ENCODE data around the gene PARVA. TPM values are rescaled to one million over a fixed set of nuclear protein-coding genes. Genes with fewer than 3 reads are reported as not detected.

PARVA gene
- total and polyA plus RNA-seq, 4 donors, result 3.1 to 11.7 (median 11.2) TPM

DNA sequence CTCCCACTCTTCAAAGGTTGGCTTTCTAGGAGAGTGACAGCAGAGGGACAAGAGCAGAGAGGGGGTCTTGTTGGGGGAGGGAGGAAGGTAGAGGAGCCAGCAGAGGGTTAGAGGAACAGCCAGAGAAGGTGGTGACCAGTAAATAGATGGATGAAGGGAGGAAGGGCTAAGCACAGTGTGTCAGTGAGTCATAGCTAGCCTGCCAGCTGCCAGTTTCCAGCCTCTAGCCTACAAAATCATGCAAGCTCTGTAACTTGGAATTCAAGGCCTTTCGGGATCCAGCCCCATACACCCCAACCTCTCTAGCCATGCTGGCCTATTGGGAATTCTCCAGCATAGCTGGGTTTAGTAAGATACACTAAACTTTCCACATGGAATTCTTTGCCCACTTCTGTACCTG is 149.4 kb downstream of the PARVA start:
- no peak for TF ChIP-seq NR2F2 (IDR thresholded peaks at IDR 0.05)
- no peak for TF ChIP-seq HNF4G (IDR thresholded peaks at IDR 0.05)
- TF ChIP-seq SP1 (IDR thresholded peaks at IDR 0.05), result no peak
- TF ChIP-seq JUND (IDR thresholded peaks at IDR 0.05), result no peak
- no peak for TF ChIP-seq HNF4A (conservative IDR thresholded peaks at IDR 0.05)
- no peak for TF ChIP-seq TAF1 (conservative IDR thresholded peaks at IDR 0.05)
- Histone ChIP-seq H3K4me3 (ENCODE audit: low read depth in 1 of 3, low read length in 3 of 3) (no peak overlapping the region), H3K9me3 (ENCODE audit: control insufficient read depth in 4 of 4, low read length in 3 of 4) (no peaks in the 10 kb centered on the region), H3K36me3 (ENCODE audit: control insufficient read depth in 4 of 4, insufficient read depth in 3 of 4, low read depth in 1 of 4, low read length in 3 of 4) (peaks cover 0 to 3% (median 0%) of the 10 kb centered on the region in 4 donors), H3K9ac (ENCODE audit: low read depth in 1 of 2, low read length in 2 of 2) (no peak overlapping the region), H3K4me1 (ENCODE audit: control insufficient read depth in 4 of 4, insufficient read depth in 4 of 4, low read length in 3 of 4) (peaks cover 0 to 7% (median 2%) of the 10 kb centered on the region in 4 donors), H3K27me3 (ENCODE audit: control insufficient read depth in 4 of 4, insufficient read depth in 4 of 4, low read length in 3 of 4) (no peaks in the 10 kb centered on the region), H3K27ac (ENCODE audit: low read depth in 1 of 2, low read length in 2 of 2) (no peak overlapping the region)
- WGBS, result 98% methylated on average over 1 of the region's 1 CpG
- DNase-seq (ENCODE audit: low spot score), result no peak

DNA sequence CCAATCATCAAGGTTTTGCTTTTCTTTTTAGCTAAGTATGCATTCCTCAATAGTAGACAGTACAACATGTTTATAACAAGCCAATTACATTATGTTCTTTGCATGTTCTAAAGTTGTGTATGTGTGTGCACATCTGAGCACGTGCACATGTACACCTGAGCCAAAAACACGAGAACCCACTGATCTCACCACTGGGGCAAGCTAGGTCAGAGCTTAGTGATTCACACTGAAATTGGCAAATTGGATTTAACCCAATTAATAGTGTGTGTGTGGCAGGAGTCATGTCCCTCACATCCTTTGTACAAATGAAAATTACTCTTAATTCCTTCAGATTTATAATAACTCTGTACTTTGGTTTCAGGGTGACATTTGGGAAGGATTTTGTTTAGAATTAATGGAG is 151.1 kb downstream of the PARVA start:
- no peak overlapping the region for H3K9ac ChIP-seq (ENCODE audit: low read depth in 1 of 2, low read length in 2 of 2)
- TF ChIP-seq JUND (IDR thresholded peaks at IDR 0.05), result no peak
- TF ChIP-seq SP1 (IDR thresholded peaks at IDR 0.05), result no peak
- TF ChIP-seq, protein P1, sequence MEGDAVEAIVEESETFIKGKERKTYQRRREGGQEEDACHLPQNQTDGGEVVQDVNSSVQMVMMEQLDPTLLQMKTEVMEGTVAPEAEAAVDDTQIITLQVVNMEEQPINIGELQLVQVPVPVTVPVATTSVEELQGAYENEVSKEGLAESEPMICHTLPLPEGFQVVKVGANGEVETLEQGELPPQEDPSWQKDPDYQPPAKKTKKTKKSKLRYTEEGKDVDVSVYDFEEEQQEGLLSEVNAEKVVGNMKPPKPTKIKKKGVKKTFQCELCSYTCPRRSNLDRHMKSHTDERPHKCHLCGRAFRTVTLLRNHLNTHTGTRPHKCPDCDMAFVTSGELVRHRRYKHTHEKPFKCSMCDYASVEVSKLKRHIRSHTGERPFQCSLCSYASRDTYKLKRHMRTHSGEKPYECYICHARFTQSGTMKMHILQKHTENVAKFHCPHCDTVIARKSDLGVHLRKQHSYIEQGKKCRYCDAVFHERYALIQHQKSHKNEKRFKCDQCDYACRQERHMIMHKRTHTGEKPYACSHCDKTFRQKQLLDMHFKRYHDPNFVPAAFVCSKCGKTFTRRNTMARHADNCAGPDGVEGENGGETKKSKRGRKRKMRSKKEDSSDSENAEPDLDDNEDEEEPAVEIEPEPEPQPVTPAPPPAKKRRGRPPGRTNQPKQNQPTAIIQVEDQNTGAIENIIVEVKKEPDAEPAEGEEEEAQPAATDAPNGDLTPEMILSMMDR (IDR thresholded peaks at IDR 0.05; ENCODE audit: low read depth, low read length, missing input control), result no peak
- TF ChIP-seq EGR1 (IDR thresholded peaks at IDR 0.05; ENCODE audit: low read depth in 2 of 2), result no peak
- TF ChIP-seq, protein P2, sequence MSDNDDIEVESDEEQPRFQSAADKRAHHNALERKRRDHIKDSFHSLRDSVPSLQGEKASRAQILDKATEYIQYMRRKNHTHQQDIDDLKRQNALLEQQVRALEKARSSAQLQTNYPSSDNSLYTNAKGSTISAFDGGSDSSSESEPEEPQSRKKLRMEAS (IDR thresholded peaks at IDR 0.05), result no peak
- TF ChIP-seq FOXA2 (IDR thresholded peaks at IDR 0.05), result no peak
- TF ChIP-seq FOXA1 (IDR thresholded peaks at IDR 0.05), result no peak
- no peak for TF ChIP-seq NR2F2 (IDR thresholded peaks at IDR 0.05)
- TF ChIP-seq, protein P3, sequence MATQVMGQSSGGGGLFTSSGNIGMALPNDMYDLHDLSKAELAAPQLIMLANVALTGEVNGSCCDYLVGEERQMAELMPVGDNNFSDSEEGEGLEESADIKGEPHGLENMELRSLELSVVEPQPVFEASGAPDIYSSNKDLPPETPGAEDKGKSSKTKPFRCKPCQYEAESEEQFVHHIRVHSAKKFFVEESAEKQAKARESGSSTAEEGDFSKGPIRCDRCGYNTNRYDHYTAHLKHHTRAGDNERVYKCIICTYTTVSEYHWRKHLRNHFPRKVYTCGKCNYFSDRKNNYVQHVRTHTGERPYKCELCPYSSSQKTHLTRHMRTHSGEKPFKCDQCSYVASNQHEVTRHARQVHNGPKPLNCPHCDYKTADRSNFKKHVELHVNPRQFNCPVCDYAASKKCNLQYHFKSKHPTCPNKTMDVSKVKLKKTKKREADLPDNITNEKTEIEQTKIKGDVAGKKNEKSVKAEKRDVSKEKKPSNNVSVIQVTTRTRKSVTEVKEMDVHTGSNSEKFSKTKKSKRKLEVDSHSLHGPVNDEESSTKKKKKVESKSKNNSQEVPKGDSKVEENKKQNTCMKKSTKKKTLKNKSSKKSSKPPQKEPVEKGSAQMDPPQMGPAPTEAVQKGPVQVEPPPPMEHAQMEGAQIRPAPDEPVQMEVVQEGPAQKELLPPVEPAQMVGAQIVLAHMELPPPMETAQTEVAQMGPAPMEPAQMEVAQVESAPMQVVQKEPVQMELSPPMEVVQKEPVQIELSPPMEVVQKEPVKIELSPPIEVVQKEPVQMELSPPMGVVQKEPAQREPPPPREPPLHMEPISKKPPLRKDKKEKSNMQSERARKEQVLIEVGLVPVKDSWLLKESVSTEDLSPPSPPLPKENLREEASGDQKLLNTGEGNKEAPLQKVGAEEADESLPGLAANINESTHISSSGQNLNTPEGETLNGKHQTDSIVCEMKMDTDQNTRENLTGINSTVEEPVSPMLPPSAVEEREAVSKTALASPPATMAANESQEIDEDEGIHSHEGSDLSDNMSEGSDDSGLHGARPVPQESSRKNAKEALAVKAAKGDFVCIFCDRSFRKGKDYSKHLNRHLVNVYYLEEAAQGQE (IDR thresholded peaks at IDR 0.05), result no peak
- no peak for TF ChIP-seq RXRA (IDR thresholded peaks at IDR 0.05)
- TF ChIP-seq YY1 (IDR thresholded peaks at IDR 0.05), result no peak
- no peak for TF ChIP-seq RAD21 (IDR thresholded peaks at IDR 0.05)
- H3K9me3 ChIP-seq (ENCODE audit: control insufficient read depth in 4 of 4, low read length in 3 of 4), result no peaks in the 10 kb centered on the region
- H3K27me3 ChIP-seq (ENCODE audit: control insufficient read depth in 4 of 4, insufficient read depth in 4 of 4, low read length in 3 of 4), result no peaks in the 10 kb centered on the region
- no peak overlapping the region for H3K4me3 ChIP-seq (ENCODE audit: low read depth in 1 of 3, low read length in 3 of 3)
- peaks cover 0 to 7% (median 2%) of the 10 kb centered on the region in 4 donors for H3K4me1 ChIP-seq (ENCODE audit: control insufficient read depth in 4 of 4, insufficient read depth in 4 of 4, low read length in 3 of 4)
- 71% methylated on average over 2 of the region's 2 CpGs for WGBS
- no peak overlapping the region for H3K27ac ChIP-seq (ENCODE audit: low read depth in 1 of 2, low read length in 2 of 2)
- peaks cover 0 to 3% (median 0%) of the 10 kb centered on the region in 4 donors for H3K36me3 ChIP-seq (ENCODE audit: control insufficient read depth in 4 of 4, insufficient read depth in 3 of 4, low read depth in 1 of 4, low read length in 3 of 4)
- no peak for DNase-seq (ENCODE audit: low spot score)

Measured in liver (tissue), 9 donors.